ENCODE data around the gene ARHGAP42.

The ARHGAP42 gene

GRCh38 chr11:100821198-100821597, 134.1 kb downstream of the ARHGAP42 start:
- DNase-seq, result no peak
- Histone ChIP-seq H3K27ac (no peak overlapping the region), H3K36me3 (no peaks in the 10 kb centered on the region), H3K9me3 (ENCODE audit: severe bottlenecking) (no peaks in the 10 kb centered on the region), H3K27me3 (ENCODE audit: insufficient read depth, low read depth, severe bottlenecking) (no peaks in the 10 kb centered on the region), H3K4me3 (ENCODE audit: low read depth, low read length) (no peak overlapping the region)
- TF ChIP-seq CTCF (IDR thresholded peaks at IDR 0.05; ENCODE audit: low read depth, low read length), result no peak

DNA sequence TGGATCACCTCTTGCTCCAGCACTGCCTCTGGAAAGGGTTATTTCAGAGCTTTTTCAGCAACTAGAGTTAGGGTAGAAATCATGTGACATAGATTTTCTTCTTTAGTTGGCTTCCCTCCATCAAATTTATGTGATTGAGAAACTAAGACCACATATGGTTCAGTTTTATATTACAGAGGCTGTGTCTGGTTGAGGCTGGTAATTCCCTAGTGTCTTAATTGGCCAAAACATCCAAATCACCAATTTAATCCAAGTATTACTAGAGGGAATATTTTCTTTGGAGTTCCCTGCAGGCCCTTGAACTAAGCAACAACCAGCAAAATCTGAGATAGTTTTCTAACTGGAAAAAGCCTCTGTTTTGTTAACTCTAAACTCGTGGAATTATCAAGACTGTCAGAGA, 136.3 kb downstream of the ARHGAP42 start:
- no peak for DNase-seq
- TF ChIP-seq CTCF (IDR thresholded peaks at IDR 0.05; ENCODE audit: low read depth, low read length), result no peak
- H3K27ac ChIP-seq, result no peak overlapping the region

DNA sequence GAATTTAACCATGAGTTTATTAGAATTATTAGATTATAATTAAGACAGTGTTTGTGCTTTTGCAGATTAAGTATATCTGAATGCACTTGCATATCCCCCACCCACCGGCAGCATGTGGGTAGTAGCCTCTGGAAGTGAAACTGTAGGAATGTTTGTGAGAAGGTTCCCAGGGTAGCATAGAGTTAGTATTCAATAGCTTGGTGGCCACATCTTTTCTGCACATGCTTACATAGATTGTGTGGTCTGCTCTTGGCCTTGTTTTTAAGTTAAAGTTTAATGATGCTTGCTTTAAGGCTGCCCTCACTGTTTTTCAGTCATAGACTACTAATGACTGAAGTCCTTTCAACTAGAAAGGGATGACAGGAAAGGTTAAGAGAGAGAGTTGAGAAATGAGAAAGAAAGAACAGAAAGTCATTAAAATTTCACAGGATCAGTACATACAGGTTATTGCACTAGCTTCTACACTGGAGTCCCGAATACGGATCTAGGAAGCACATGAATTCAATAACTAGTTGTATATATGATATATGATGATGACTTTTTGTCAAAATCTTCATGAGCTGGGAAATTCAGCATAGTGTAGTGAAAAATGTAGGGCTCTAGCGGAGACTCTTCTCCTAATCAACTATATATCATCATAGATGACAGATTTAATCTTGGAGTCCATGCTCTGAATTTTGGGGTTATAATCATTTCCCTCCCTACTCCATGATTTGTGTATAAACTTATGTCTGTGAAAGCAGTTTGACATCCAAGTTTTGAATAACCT, 137.1 kb downstream of the ARHGAP42 start:
- no peak for TF ChIP-seq CTCF (IDR thresholded peaks at IDR 0.05; ENCODE audit: low read depth, low read length)
- H3K27me3 ChIP-seq (ENCODE audit: insufficient read depth, low read depth, severe bottlenecking), result no peaks in the 10 kb centered on the region
- DNase-seq, result no peak
- H3K9me3 ChIP-seq (ENCODE audit: severe bottlenecking), result no peaks in the 10 kb centered on the region
- no peaks in the 10 kb centered on the region for H3K36me3 ChIP-seq
- H3K27ac ChIP-seq, result no peak overlapping the region
- H3K4me3 ChIP-seq (ENCODE audit: low read depth, low read length), result no peak overlapping the region

More for the DNA sequence above, 136.3 kb downstream of the ARHGAP42 start:
- Histone ChIP-seq H3K36me3 (no peaks in the 10 kb centered on the region), H3K4me3 (ENCODE audit: low read depth, low read length) (no peak overlapping the region), H3K27me3 (ENCODE audit: insufficient read depth, low read depth, severe bottlenecking) (no peaks in the 10 kb centered on the region), H3K9me3 (ENCODE audit: severe bottlenecking) (no peaks in the 10 kb centered on the region)

DNA sequence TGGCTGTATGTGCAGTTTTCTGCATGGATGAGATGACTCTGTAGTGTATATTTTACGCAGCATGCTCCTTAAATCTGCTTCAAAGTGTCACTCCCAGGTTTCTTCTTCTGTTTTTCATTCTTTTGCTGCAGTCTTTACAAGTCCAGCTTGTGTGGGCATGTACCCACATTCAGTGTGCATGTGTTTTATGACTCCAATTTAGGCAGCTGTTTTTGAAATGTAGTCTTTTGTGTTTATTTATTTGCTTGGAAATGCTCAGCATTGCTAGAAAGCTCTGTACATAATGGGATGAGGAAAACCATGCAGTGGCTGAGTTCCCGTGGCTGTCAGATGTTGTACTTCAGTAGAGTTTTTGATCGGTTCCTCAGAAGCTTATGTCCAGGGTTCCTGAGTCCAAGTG, 138.5 kb downstream of the ARHGAP42 start:
- no peak for DNase-seq
- H3K36me3 ChIP-seq, result no peaks in the 10 kb centered on the region
- H3K4me3 ChIP-seq (ENCODE audit: low read depth, low read length), result no peak overlapping the region
- H3K9me3 ChIP-seq (ENCODE audit: severe bottlenecking), result no peaks in the 10 kb centered on the region
- no peaks in the 10 kb centered on the region for H3K27me3 ChIP-seq (ENCODE audit: insufficient read depth, low read depth, severe bottlenecking)
- H3K27ac ChIP-seq, result no peak overlapping the region
- no peak for TF ChIP-seq CTCF (IDR thresholded peaks at IDR 0.05; ENCODE audit: low read depth, low read length)

DNA sequence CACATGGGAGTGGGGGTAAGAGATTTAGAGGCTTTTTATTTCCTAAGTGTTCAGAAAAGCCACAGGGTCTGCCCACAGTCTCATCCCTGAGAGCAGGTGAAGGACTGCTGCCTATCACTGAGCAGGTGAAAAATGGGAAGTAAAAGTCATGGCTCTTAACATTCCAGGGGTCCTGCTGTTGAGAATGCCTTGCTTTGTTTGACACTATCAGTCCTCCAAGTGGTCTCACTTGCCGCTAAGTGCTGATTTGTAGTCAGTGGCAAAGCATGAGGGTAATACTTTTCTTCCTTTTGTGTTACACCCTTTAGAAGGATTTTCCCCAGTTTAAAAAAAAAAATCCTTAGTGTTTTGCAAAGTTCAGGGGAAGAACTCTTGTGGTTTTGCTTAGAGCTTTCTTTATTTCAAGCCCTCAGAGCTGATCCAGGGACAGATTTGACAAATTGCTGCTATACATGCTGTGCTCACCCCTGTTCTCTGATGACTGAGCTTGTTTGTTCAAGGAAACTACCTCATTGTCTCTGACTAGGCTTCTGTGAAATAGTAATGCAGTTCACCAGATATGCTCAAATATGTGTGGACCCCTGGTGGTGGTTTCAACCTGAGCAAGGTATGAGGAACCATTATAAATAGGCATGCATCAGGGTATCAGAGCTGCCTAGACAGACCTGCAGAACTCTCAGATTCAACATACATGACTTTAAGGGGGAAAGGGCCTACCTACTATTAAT, 141.0 kb downstream of the ARHGAP42 start:
- DNase-seq, result peak; percentile 47
- H3K9me3 ChIP-seq (ENCODE audit: severe bottlenecking), result no peaks in the 10 kb centered on the region
- H3K27ac ChIP-seq, result no peak overlapping the region
- peak; percentile 41; the same call in 1 of the 2 replicates for TF ChIP-seq CTCF (IDR thresholded peaks at IDR 0.05; ENCODE audit: low read depth, low read length)
- no peaks in the 10 kb centered on the region for H3K36me3 ChIP-seq
- H3K27me3 ChIP-seq (ENCODE audit: insufficient read depth, low read depth, severe bottlenecking), result no peaks in the 10 kb centered on the region
- no peak overlapping the region for H3K4me3 ChIP-seq (ENCODE audit: low read depth, low read length)
